ENCODE results near the gene PITRM1.

PITRM1 gene

GRCh38 chr10:3099291-3100092 lies 73.1 kb downstream of the PITRM1 start:
- DNase-seq = no peak

- no peak for DNase-seq
Measured at GRCh38 chr10:3098689-3099088, 73.9 kb downstream of the PITRM1 start.

- no peak for DNase-seq
Measured at GRCh38 chr10:3097160-3097559, 75.4 kb downstream of the PITRM1 start.

GRCh38 chr10:3096149-3096548 lies 76.4 kb downstream of the PITRM1 start:
- DNase-seq = no peak

GRCh38 chr10:3095373-3096139 lies 77.0 kb downstream of the PITRM1 start:
- DNase-seq = peak; percentile 65

GRCh38 chr10:3094609-3095036 lies 78.0 kb downstream of the PITRM1 start:
- no peak for DNase-seq

- DNase-seq = no peak
Measured at GRCh38 chr10:3093996-3094395, 78.6 kb downstream of the PITRM1 start.

- no peak for DNase-seq
Measured at GRCh38 chr10:3091921-3092320, 80.7 kb downstream of the PITRM1 start.

GRCh38 chr10:3090914-3091787 lies 81.4 kb downstream of the PITRM1 start:
- DNase-seq = peak; percentile 60

- no peak for DNase-seq
Measured at GRCh38 chr10:3090388-3090787, 82.2 kb downstream of the PITRM1 start.
